ENCODE data around the gene PALLD. TPM values are rescaled to one million over a fixed set of nuclear protein-coding genes. Genes with fewer than 3 reads are reported as not detected.

PALLD gene
- total RNA-seq, 1 experiment from 2014 or later, result 47.8 TPM

GRCh38 chr4:168865854-168866253 lies 369.0 kb downstream of the PALLD start:
- DNase-seq (ENCODE audit: low read depth), result no peak

GRCh38 chr4:168866635-168867034 lies 369.8 kb downstream of the PALLD start:
- DNase-seq (ENCODE audit: low read depth), result no peak

GRCh38 chr4:168867128-168867527 lies 370.3 kb downstream of the PALLD start:
- no peak for DNase-seq (ENCODE audit: low read depth)

GRCh38 chr4:168868044-168868781 lies 371.4 kb downstream of the PALLD start:
- peak; percentile 46 for DNase-seq (ENCODE audit: low read depth)

GRCh38 chr4:168868802-168869201 lies 371.9 kb downstream of the PALLD start:
- no peak for DNase-seq (ENCODE audit: low read depth)

GRCh38 chr4:168870004-168870403 lies 373.2 kb downstream of the PALLD start:
- no peak for DNase-seq (ENCODE audit: low read depth)

GRCh38 chr4:168871632-168872031 lies 374.8 kb downstream of the PALLD start:
- no peak for DNase-seq (ENCODE audit: low read depth)

- DNase-seq (ENCODE audit: low read depth), result no peak
These were observed 377.2 kb downstream of the PALLD start for GRCh38 chr4:168874083-168874482.

GRCh38 chr4:168876106-168876505 lies 379.3 kb downstream of the PALLD start:
- no peak for DNase-seq (ENCODE audit: low read depth)

GRCh38 chr4:168877511-168878491 lies 380.9 kb downstream of the PALLD start:
- no peak for DNase-seq (ENCODE audit: low read depth)

GRCh38 chr4:168878623-168879022 lies 381.8 kb downstream of the PALLD start:
- no peak for DNase-seq (ENCODE audit: low read depth)

GRCh38 chr4:168879188-168879587 lies 382.3 kb downstream of the PALLD start:
- DNase-seq (ENCODE audit: low read depth), result no peak

GRCh38 chr4:168880072-168880675 lies 383.3 kb downstream of the PALLD start:
- no peak for DNase-seq (ENCODE audit: low read depth)

GRCh38 chr4:168880811-168881595 lies 384.2 kb downstream of the PALLD start:
- DNase-seq (ENCODE audit: low read depth), result no peak

GRCh38 chr4:168881781-168882420 lies 385.0 kb downstream of the PALLD start:
- no peak for DNase-seq (ENCODE audit: low read depth)

GRCh38 chr4:168882650-168883233 lies 385.9 kb downstream of the PALLD start:
- peak; percentile 72 for DNase-seq (ENCODE audit: low read depth)

- no peak for DNase-seq (ENCODE audit: low read depth)
These were observed 386.7 kb downstream of the PALLD start for GRCh38 chr4:168883513-168883912.

- no peak for DNase-seq (ENCODE audit: low read depth)
These were observed 387.6 kb downstream of the PALLD start for GRCh38 chr4:168884251-168885124.

- DNase-seq (ENCODE audit: low read depth), result no peak
These were observed 388.5 kb downstream of the PALLD start for GRCh38 chr4:168885400-168885799.
